ENCODE results near the gene MFSD11. TPM values are rescaled to one million over a fixed set of nuclear protein-coding genes. Genes with fewer than 3 reads are reported as not detected.
"Not testable (repeated sequence)": the region's sequence is repeated elsewhere in the genome, so short reads cannot be mapped to it uniquely, and the experiment has no call there.

Gene MFSD11
- total and polyA plus RNA-seq, 8 donors, result 5.9 to 14.6 (median 10.1) TPM

DNA sequence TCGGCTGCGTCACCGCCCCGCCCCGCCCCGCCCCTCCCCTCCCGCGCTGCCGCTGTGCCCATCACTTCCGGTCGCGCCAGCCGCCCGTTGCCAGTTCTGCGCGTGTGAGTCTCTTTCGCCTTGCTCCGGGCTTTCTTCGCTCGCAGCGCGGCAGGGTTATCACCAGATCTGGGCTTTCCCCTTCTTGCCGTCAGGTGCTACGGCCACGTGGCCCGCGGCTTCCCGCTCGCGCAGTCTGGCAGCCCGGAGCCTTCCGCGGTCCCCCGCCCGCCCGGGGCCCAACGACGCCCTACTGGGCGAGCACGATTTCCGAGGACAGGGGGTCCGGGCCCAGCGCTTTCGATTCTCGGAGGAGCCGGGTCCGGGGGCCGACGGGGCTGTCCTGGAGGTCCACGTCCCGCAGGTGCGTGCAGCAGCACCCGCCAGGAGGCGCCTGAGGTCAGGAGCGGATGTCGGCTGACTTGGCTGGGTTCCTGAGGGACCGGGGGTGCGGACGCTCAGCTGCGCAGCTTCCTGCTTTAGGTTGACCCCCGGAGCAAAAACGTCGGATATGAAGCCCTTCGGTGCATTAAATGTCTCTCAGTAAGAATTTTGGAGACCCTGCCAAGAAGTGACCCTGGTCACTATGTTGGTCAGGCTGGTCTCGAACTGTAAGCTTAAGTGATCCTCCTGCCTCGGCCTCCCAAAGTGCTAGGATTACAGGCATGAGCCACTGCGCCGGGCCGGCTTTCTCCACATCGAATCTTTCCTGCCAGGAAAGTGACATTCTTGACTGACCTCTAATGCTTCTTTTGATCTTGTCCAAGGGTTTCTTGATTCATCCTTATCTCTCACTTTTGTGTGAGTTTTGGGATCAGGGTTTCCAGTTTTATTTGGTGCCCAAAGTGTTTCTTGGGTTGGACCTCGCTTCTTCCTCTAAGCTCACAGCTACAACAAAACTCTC is 10.9 kb upstream of the MFSD11 start, which contains the start of gene METTL23:
TSS of gene METTL23 (plus strand) at position 64 of the 943 bp plus-strand sequence. CDS start 2,872 bp downstream, outside the sequence.
- TF ChIP-seq, protein P1, sequence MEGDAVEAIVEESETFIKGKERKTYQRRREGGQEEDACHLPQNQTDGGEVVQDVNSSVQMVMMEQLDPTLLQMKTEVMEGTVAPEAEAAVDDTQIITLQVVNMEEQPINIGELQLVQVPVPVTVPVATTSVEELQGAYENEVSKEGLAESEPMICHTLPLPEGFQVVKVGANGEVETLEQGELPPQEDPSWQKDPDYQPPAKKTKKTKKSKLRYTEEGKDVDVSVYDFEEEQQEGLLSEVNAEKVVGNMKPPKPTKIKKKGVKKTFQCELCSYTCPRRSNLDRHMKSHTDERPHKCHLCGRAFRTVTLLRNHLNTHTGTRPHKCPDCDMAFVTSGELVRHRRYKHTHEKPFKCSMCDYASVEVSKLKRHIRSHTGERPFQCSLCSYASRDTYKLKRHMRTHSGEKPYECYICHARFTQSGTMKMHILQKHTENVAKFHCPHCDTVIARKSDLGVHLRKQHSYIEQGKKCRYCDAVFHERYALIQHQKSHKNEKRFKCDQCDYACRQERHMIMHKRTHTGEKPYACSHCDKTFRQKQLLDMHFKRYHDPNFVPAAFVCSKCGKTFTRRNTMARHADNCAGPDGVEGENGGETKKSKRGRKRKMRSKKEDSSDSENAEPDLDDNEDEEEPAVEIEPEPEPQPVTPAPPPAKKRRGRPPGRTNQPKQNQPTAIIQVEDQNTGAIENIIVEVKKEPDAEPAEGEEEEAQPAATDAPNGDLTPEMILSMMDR (IDR thresholded peaks at IDR 0.05), result peak in 3 of 4 donors; percentile 34 to 56 (median 46)
- 1% methylated on average over 66 to 71 of the region's 71 CpGs for WGBS, 2 donors

DNA sequence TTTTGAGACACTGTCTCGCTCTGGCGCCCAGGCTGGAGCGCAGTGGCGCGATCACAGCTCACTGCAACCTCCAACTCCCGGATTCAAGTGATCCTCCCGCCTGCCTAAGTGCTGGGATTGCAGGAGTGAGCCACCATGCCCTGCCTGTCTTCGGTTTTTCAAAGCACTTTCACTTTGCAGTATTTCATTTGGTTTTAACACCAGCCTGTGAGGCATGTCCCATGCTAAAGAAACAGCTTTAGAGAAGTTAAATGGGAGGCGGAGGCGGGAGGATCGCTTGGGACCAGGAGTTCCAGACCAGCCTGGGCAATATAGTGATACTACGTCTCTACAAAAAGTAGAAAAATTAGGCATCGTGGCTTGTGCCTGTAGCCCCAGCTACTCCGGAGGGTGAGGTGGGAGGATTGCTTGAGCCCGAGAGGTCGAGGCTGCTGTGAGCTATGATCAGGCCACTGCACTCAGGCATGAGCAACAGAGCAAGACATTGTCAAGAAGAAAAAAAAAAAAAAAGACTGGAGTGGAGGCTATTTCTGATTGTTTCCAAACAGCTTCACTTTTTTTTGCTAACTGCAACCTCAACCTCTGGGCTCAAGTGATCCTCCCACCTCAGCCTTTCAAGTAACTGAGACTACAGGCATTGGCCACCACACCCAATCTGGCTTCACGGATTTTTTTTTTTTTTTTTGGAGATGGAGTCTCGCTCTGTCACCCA is 10.0 kb upstream of the MFSD11 start:
- TF ChIP-seq, protein P1 (IDR thresholded peaks at IDR 0.05), result no peak
- DNase-seq (peak in 1 of 6 donors; percentile 27), ATAC-seq (no peak), FAIRE-seq (no peak)
- Histone ChIP-seq H3K4me1 (peaks cover 20 to 35% (median 25%) of the 10 kb centered on the region in 3 donors), H3K27me3 (no peaks in the 10 kb centered on the region), H3K36me3 (peaks cover 0 to 25% (median 7%) of the 10 kb centered on the region in 3 donors), H3K27ac (peak overlapping the region in 3 of 4 donors; percentile 99 to 100 (median 100)), H3K4me3 (peak overlapping the region in 3 of 4 donors; percentile 77 to 97 (median 94)), H3K9me3 (no peaks in the 10 kb centered on the region)
- intact Hi-C loops (cut with DNase I), result no loop called here
- WGBS, 2 donors, result 54 to 63% methylated on average over 18 of the region's 18 CpGs

More for the DNA sequence above, 10.9 kb upstream of the MFSD11 start, which contains the start of gene METTL23:
- FAIRE-seq (no peak), ATAC-seq (peak; percentile 54 to 73 (median 65)), DNase-seq (peak; percentile 83 to 94 (median 88))
- Histone ChIP-seq H3K4me1 (peaks cover 14 to 35% (median 25%) of the 10 kb centered on the region in 3 donors), H3K36me3 (peaks cover 0 to 24% (median 12%) of the 10 kb centered on the region in 3 donors), H3K9me3 (no peaks in the 10 kb centered on the region), H3K27me3 (no peaks in the 10 kb centered on the region), H3K4me3 (peak within 1 kb of the TSS; percentile 77 to 97 (median 88)), H3K27ac (peak within 1 kb of the TSS; percentile 99 to 100 (median 100))
- intact Hi-C loops (cut with DNase I), result no loop called here

DNA sequence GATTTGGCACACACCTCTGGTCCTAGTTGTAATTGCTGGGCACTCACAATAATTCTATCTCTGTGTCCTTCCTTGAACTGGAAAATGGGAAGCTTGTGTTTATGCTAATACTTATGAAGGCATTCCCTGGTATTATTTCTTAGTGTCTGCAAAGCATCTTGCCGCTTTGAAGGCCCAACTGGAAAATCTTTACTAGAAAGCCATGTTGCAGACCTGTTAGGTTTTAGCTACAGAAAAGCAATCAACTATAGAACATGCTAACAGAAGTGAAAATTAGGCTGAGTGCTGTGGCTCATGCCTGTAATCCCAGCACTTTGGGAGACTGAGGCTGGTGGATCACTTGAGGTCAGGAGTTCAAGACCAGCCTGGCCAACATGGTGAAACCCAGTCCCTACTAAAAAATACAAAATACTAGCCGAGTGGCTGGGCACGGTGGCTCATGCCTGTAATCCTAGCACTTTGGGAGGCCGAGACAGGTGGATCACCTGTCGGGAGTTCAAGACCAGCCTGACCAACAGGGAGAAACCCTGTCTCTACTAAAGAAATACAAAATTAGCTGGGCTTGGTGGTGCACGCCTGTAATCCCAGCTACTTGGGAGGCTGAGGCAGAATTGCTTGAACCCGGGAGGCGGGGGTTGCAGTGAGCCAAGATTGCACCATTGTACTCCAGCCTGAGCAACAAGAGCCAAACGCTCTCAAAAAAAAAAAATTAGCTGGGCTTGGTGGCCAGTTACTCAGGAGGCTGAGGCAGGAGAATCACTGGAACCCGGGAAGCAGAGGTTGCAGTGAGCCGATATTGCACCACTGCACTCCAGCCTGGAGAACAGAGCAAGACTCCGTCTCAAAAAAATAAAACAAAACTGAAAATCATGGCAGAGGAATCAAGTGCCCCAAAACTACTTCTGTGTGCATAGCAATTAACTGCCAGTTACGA is 5.9 kb upstream of the MFSD11 start:
- WGBS, 2 donors, result 91 to 95% methylated on average over 13 of the region's 13 CpGs

DNA sequence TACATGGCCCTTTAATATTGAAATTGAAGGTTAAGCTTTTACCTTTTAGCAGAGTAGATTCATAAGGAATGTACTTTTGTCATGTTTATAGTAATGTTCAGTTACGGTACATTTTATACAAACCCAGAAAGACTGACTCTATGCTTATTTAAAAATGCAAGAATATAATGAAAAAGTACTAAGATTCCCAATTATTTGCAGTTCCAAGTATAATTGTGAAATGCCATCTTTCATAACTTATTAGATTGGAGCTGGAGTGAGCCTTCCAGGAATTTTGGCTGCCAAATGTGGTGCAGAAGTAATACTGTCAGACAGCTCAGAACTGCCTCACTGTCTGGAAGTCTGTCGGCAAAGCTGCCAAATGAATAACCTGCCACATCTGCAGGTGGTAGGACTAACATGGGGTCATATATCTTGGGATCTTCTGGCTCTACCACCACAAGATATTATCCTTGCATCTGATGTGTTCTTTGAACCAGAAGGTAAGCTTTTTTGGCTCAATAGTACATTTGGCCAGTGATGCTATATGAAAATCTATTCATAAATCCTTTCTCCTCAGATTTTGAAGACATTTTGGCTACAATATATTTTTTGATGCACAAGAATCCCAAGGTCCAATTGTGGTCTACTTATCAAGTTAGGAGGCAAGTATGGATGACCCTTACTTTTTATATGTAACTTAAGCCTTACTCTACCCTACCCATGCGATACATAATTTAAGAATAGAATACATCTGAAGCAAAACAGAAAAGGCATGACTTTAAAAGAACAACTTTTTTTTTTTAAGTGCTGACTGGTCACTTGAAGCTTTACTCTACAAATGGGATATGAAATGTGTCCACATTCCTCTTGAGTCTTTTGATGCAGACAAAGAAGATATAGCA is 4.9 kb upstream of the MFSD11 start:
- no peaks in the 10 kb centered on the region for H3K27me3 ChIP-seq
- intact Hi-C loops (cut with DNase I), result no loop called here
- peak overlapping the region in 1 of 4 donors; percentile 93 for H3K4me3 ChIP-seq
- TF ChIP-seq, protein P1 (IDR thresholded peaks at IDR 0.05), result no peak
- ATAC-seq (no peak), DNase-seq (no peak), FAIRE-seq (no peak)
- peaks cover 0 to 40% (median 10%) of the 10 kb centered on the region in 3 donors for H3K36me3 ChIP-seq
- no peak overlapping the region for H3K27ac ChIP-seq
- H3K9me3 ChIP-seq, result no peaks in the 10 kb centered on the region
- 70 to 73% methylated on average over 3 of the region's 3 CpGs for WGBS, 2 donors
- peaks cover 16 to 31% (median 30%) of the 10 kb centered on the region in 3 donors for H3K4me1 ChIP-seq

More for the DNA sequence above, 5.9 kb upstream of the MFSD11 start:
- DNase-seq; H3K9me3 ChIP-seq; H3K27ac ChIP-seq; H3K4me3 ChIP-seq; FAIRE-seq; H3K27me3 ChIP-seq; intact Hi-C loops (cut with DNase I); ATAC-seq: not testable (repeated sequence)
- Histone ChIP-seq H3K36me3 (peaks cover 0 to 40% (median 10%) of the 10 kb centered on the region in 3 donors), H3K4me1 (peaks cover 24 to 34% (median 31%) of the 10 kb centered on the region in 3 donors)

Data from pancreas (tissue), 10 donors.